NCI-H1092 (cell line): ENCODE data around the gene C2CD4B.

ENCODE experiments used
- DNase-seq: peaks from one replicate; lab custom pipeline; 2025; lab: John Stamatoyannopoulos, UW

Gene C2CD4B

DNA sequence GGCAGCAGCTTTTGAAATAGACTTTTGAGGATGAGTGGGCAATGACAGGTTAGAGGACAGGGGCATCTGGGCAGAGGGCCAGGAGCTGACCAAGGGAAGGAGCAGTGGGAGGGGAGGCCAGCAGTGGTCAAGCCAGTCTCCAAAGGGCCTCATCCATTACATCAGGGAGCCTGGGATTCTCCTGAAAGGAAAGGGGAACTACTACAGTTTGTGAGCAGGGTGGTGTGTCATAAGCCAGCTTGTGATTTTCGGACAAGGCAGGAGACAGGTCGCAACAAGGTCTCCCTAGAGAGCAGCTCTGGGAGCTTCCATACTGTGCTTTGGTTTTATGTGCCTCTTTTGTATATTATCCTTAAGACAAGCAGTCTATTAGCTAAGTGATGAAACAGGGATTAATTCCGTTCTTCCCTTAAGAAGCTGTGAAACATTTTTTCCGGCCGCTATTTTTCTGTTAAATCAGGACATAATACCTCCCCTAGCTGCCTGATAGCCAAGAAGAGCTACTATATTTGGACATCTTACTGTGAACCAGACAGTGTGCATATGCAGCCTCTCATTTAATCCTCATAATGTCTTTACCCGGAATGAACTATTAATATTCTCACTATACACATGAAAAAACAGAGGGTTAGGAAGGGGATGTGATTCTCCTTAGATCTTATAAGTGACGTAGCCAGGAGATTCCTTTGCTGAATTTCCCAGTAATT, 46.4 kb downstream of the C2CD4B start:
- DNase-seq = no peak

DNA sequence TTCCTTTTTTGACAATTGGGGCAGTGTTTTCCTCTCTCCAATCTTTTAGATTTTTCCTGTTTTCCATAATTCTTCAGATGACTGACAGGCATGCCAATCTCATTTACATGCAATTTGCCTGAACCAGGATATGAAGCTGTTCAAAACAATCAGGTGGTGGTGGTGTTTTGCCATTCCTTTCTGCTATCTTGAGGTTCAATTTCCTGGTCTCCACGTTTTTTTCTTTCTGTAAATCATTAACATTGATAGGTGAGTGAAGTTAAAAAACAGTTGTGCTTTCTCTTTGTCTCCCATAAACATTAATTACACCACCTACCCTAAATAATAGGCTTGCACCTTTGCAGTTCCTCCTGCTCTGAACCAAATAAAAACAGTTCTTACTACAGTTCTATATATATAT, 49.2 kb downstream of the C2CD4B start:
- no peak for DNase-seq
